Vagina (tissue), 2 donors: ENCODE measurements around the gene NAT9. TPM values are rescaled to one million over a fixed set of nuclear protein-coding genes. Genes with fewer than 3 reads are reported as not detected.

Experiments used
- DNase-seq, 2 donors: peaks; one replicate each; pipeline ENCODE4 v3.0.0-alpha.2; 2017; ENCODE audit errors: extremely low spot score in 2 of 2
- H3K27ac ChIP-seq: fragments of 200-600 bp; sonication (generic); one replicate; pipeline ENCODE4 v1.5.1; 2019
- H3K27me3 ChIP-seq: fragments of 200-600 bp; sonication (generic); one replicate; pipeline ENCODE4 v1.5.1; 2019
- H3K36me3 ChIP-seq, 2 donors: fragments of 200-600 bp; sonication (generic); one replicate each; pipeline ENCODE4 v1.5.1; 2017 to 2019
- H3K4me1 ChIP-seq: fragments of 200-600 bp; sonication (generic); one replicate; pipeline ENCODE4 v1.5.1; 2019
- H3K4me3 ChIP-seq, 2 donors: fragments of 200-600 bp; sonication (generic); 1 replicate in 1 of 2; 2 replicates in 1 of 2; pipeline ENCODE4 v1.5.1; 2016 to 2019
- H3K9me3 ChIP-seq: fragments of 200-600 bp; sonication (generic); one replicate; pipeline ENCODE4 v1.5.1; 2019
- POLR2A ChIP-seq, 2 donors: fragments of 450-650 bp; IDR thresholded peaks; one replicate each; pipeline ENCODE4 v1.6.1; 2017; ENCODE audit warnings: antibody characterized with exemption in 2 of 2, mild to moderate bottlenecking in 2 of 2, moderate library complexity in 2 of 2
- POLR2AphosphoS5 ChIP-seq, 2 donors: sonication (generic); formaldehyde crosslinking; IDR thresholded peaks; one replicate each; pipeline ENCODE4 v1.9.0; 2017; ENCODE audit warnings: antibody characterized with exemption in 2 of 2, mild to moderate bottlenecking in 2 of 2, low read depth in 1 of 2; ENCODE audit not compliant: insufficient read depth in 1 of 2
- intact Hi-C: fragments of 100-400 bp; cut with DNase I; formaldehyde crosslinking; loops from one replicate; pipeline ENCODE4 v1.15.1; 2023
- total RNA-seq: library from RNA; depleted of rRNA; stranded (reverse); fragments of >200 nt; gene quantifications from one replicate; pipeline ENCODE4 v1.2.3, GENCODE V29; 2016
- TF ChIP-seq, protein P1 (sequence below), 3 experiments: fragments of 450-650 bp in 2 of 3; fragments of 200-600 bp in 1 of 3; sonication (generic) in 1 of 3; IDR thresholded peaks; one replicate each; pipeline ENCODE4 v1.5.1; 2017 to 2019; ENCODE audit warnings: antibody characterized with exemption in 3 of 3, mild to moderate bottlenecking in 2 of 3, moderate library complexity in 2 of 3

The NAT9 gene
- total RNA-seq, 1 donor from 2014 or later = 28.5 TPM

DNA sequence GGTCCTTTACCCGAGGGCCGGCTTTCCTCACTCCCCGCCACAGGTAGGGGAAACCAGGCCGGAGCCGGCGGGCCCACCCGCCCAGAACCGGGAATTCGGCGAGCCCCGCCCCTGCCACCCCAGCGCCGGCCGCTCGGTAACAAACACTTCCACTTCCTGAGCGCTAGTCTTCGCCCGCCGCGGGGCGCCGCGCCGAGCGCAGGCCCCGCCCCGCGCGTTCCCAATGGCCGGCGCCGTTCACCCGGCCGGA is 27.9 kb downstream of the NAT9 start:
- Histone ChIP-seq H3K27ac (peak overlapping the region; percentile 86), H3K9me3 (no peaks in the 10 kb centered on the region), H3K27me3 (no peaks in the 10 kb centered on the region), H3K36me3 (no peaks in the 10 kb centered on the region), H3K4me3 (peak overlapping the region; percentile 62 to 98), H3K4me1 (peaks cover 64% of the 10 kb centered on the region)
- intact Hi-C loops = loop anchor here (5.0 kb wide), 1 partner anchor 34 kb away; no protein-coding TSS in a partner anchor
- TF ChIP-seq POLR2A (IDR thresholded peaks at IDR 0.05) = no peak
- TF ChIP-seq, protein P1, sequence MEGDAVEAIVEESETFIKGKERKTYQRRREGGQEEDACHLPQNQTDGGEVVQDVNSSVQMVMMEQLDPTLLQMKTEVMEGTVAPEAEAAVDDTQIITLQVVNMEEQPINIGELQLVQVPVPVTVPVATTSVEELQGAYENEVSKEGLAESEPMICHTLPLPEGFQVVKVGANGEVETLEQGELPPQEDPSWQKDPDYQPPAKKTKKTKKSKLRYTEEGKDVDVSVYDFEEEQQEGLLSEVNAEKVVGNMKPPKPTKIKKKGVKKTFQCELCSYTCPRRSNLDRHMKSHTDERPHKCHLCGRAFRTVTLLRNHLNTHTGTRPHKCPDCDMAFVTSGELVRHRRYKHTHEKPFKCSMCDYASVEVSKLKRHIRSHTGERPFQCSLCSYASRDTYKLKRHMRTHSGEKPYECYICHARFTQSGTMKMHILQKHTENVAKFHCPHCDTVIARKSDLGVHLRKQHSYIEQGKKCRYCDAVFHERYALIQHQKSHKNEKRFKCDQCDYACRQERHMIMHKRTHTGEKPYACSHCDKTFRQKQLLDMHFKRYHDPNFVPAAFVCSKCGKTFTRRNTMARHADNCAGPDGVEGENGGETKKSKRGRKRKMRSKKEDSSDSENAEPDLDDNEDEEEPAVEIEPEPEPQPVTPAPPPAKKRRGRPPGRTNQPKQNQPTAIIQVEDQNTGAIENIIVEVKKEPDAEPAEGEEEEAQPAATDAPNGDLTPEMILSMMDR (IDR thresholded peaks at IDR 0.05) = peak in 1 of 3 experiments; percentile 4
- no peak for DNase-seq

DNA sequence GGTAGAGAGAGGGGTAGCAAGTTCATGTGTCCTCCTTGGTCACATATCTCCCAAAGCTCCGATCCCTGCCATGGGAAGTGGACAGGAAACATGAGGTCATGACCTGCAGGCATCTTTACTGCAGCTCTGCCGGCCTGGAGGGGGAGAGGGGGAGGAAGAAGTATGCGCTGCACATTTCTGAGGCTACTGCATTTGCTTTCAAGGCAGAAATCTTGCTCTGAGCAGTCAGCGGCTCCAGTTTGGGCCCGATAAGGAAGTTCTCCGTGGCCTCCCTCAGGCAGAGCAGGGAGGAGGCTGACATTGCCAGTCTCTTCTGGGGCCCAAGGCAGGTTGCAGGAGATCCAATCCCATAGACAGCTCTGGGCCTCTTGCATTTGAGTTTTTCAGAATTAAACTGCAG is 29.2 kb downstream of the NAT9 start:
- DNase-seq = no peak
- Histone ChIP-seq H3K4me3 (no peak overlapping the region), H3K36me3 (no peaks in the 10 kb centered on the region), H3K27me3 (no peaks in the 10 kb centered on the region), H3K27ac (no peak overlapping the region), H3K4me1 (peaks cover 51% of the 10 kb centered on the region), H3K9me3 (no peaks in the 10 kb centered on the region)
- TF ChIP-seq POLR2A (IDR thresholded peaks at IDR 0.05) = no peak
- TF ChIP-seq, protein P1 (IDR thresholded peaks at IDR 0.05) = no peak
- TF ChIP-seq POLR2AphosphoS5 (IDR thresholded peaks at IDR 0.05; ENCODE audit: insufficient read depth in 1 of 2, low read depth in 1 of 2) = no peak
- intact Hi-C loops = loop anchor here (5.0 kb wide), 1 partner anchor 35 kb away; no protein-coding TSS in a partner anchor

DNA sequence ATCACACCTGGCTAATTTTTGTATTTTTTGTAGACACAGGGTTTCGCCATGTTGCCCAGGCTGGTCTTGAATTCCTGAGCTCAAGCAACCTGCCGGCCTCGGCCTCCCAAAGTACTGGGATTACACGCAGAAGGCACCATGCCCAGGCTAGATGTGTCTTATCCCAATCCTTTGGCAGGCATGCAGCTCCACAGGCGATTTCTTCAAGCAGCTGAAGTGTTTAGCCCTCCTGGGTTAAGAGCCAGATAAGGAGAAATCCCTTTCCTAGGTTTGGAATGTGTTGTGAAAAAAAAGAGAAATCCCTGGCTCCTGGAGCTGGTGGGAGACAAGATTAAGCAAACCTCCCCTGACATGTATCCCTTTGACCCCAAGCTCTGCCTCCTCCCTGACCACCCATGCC is 29.8 kb downstream of the NAT9 start:
- no peak overlapping the region for H3K27ac ChIP-seq

DNA sequence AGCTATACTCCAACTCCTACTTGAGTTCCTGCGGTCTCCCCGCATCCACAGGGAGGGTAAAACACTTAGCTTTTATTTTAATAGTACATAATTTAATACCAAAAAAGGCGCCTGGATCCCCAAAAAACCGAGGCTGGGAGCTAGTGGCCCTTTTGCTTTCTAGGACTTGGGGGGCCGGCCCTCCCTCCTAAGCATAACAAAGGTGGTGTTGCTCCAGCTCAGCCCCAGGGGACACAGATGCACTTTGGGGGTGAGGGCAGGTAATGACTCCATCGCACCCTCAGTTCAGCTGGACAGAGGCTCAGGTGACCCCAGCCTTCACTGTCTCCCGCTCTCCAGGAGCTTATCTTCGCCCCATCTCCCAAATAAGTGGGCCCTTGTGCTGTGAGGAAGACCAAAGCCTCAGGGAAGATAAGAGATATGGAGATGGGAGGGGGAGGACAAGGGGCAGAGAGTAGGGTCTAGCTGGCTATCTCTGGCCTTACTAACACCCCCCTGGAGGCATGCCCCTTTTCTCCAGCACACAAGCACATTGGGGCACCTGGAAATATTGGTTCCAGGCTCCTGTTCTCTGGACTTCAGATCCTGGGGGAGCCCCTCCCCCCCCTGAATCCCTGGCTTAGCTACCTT is 30.5 kb downstream of the NAT9 start:
- Histone ChIP-seq H3K4me3 (no peak overlapping the region), H3K27me3 (no peaks in the 10 kb centered on the region), H3K9me3 (no peaks in the 10 kb centered on the region), H3K4me1 (peaks cover 39% of the 10 kb centered on the region), H3K36me3 (no peaks in the 10 kb centered on the region), H3K27ac (no peak overlapping the region)
- DNase-seq = no peak
- TF ChIP-seq POLR2A (IDR thresholded peaks at IDR 0.05) (no peak), POLR2AphosphoS5 (IDR thresholded peaks at IDR 0.05; ENCODE audit: insufficient read depth in 1 of 2, low read depth in 1 of 2) (no peak)
- TF ChIP-seq, protein P1 (IDR thresholded peaks at IDR 0.05) = no peak
- intact Hi-C loops = loop anchor here (2.0 to 5.0 kb wide), 2 partner anchors 37 to 119 kb away; no protein-coding TSS in a partner anchor

More for the DNA sequence above, 29.8 kb downstream of the NAT9 start:
- no peak for DNase-seq
- peaks cover 46% of the 10 kb centered on the region for H3K4me1 ChIP-seq
- intact Hi-C loops = loop anchor here (5.0 kb wide), 1 partner anchor 36 kb away; no protein-coding TSS in a partner anchor
- H3K27me3 ChIP-seq = no peaks in the 10 kb centered on the region
- H3K36me3 ChIP-seq = no peaks in the 10 kb centered on the region
- TF ChIP-seq POLR2A (IDR thresholded peaks at IDR 0.05) (no peak), POLR2AphosphoS5 (IDR thresholded peaks at IDR 0.05; ENCODE audit: insufficient read depth in 1 of 2, low read depth in 1 of 2) (no peak)
- TF ChIP-seq, protein P1 (IDR thresholded peaks at IDR 0.05) = no peak
- no peak overlapping the region for H3K4me3 ChIP-seq
- no peaks in the 10 kb centered on the region for H3K9me3 ChIP-seq

DNA sequence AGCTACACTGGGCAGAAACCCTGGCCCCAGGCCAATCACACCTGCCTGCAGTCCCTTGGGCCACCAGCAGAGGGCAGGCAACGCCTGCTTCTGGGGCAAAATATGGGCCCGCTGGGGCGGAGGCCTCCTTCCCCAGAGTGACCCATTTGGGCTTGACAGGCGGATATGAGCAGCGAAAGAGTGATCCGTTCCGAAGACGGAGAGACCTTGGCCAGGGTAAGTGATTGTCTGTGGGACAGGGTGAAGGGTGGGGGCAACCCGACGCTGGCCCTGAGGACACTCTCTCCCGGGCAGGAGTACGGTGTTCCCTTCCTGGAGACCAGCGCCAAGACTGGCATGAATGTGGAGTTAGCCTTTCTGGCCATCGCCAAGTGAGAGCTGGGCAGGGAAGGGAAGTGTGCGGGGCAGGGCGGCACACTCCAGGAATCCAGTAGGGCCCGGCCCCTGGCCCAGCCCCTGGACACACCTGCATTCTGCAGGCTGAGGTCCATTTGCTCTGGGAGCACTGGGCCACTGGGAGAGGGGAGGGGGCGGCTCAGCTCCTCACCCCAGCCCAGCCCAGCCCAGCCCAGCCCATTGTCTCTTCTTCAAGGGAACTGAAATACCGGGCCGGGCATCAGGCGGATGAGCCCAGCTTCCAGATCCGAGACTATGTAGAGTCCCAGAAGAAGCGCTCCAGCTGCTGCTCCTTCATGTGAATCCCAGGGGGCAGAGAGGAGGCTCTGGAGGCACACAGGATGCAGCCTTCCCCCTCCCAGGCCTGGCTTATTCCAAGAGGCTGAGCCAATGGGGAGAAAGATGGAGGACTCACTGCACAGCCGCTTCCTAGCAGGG is 31.2 kb downstream of the NAT9 start:
- intact Hi-C loops = loop anchor here (2.0 to 5.0 kb wide), 2 partner anchors 37 to 120 kb away; no protein-coding TSS in a partner anchor

More for the DNA sequence above, 31.2 kb downstream of the NAT9 start:
- Histone ChIP-seq H3K36me3 (no peaks in the 10 kb centered on the region), H3K27me3 (no peaks in the 10 kb centered on the region), H3K4me3 (peak overlapping the region in 1 of 2 donors; percentile 19), H3K4me1 (peaks cover 31% of the 10 kb centered on the region), H3K27ac (peak overlapping the region; percentile 22), H3K9me3 (no peaks in the 10 kb centered on the region)
- no peak for DNase-seq
- no peak for TF ChIP-seq POLR2A (IDR thresholded peaks at IDR 0.05)
- TF ChIP-seq, protein P1 (IDR thresholded peaks at IDR 0.05) = peak; percentile 98 to 100 (median 99)
- TF ChIP-seq POLR2AphosphoS5 (IDR thresholded peaks at IDR 0.05; ENCODE audit: insufficient read depth in 1 of 2, low read depth in 1 of 2) = peak; percentile 62 to 88
